Measurements from ENCODE around the gene PAK1.

PAK1 gene

GRCh38 chr11:77428598-77428997 lies 45.3 kb downstream of the PAK1 start:
- H3K4me3 ChIP-seq (ENCODE audit: low read length) = no peak overlapping the region
- H3K9me3 ChIP-seq (ENCODE audit: control insufficient read depth, low read length) = no peaks in the 10 kb centered on the region
- H3K4me1 ChIP-seq (ENCODE audit: control insufficient read depth, insufficient read depth, low read length) = no peaks in the 10 kb centered on the region
- no peak overlapping the region for H3K9ac ChIP-seq (ENCODE audit: low read length)
- no peaks in the 10 kb centered on the region for H3K36me3 ChIP-seq (ENCODE audit: control insufficient read depth, insufficient read depth, low read length)
- H3K27me3 ChIP-seq (ENCODE audit: control insufficient read depth, insufficient read depth, low read length) = no peaks in the 10 kb centered on the region

GRCh38 chr11:77425346-77425745 lies 48.5 kb downstream of the PAK1 start:
- no peak overlapping the region for H3K4me3 ChIP-seq (ENCODE audit: low read length)
- no peaks in the 10 kb centered on the region for H3K36me3 ChIP-seq (ENCODE audit: control insufficient read depth, insufficient read depth, low read length)
- peaks cover 7% of the 10 kb centered on the region for H3K4me1 ChIP-seq (ENCODE audit: control insufficient read depth, insufficient read depth, low read length)
- H3K9ac ChIP-seq (ENCODE audit: low read length) = no peak overlapping the region
- H3K27me3 ChIP-seq (ENCODE audit: control insufficient read depth, insufficient read depth, low read length) = no peaks in the 10 kb centered on the region
- no peaks in the 10 kb centered on the region for H3K9me3 ChIP-seq (ENCODE audit: control insufficient read depth, low read length)

GRCh38 chr11:77424644-77425043 lies 49.2 kb downstream of the PAK1 start:
- Histone ChIP-seq H3K27me3 (ENCODE audit: control insufficient read depth, insufficient read depth, low read length) (no peaks in the 10 kb centered on the region), H3K9ac (ENCODE audit: low read length) (no peak overlapping the region), H3K9me3 (ENCODE audit: control insufficient read depth, low read length) (no peaks in the 10 kb centered on the region), H3K36me3 (ENCODE audit: control insufficient read depth, insufficient read depth, low read length) (no peaks in the 10 kb centered on the region), H3K4me1 (ENCODE audit: control insufficient read depth, insufficient read depth, low read length) (peaks cover 7% of the 10 kb centered on the region), H3K4me3 (ENCODE audit: low read length) (no peak overlapping the region)

- H3K4me3 ChIP-seq (ENCODE audit: low read length) = no peak overlapping the region
- H3K9ac ChIP-seq (ENCODE audit: low read length) = no peak overlapping the region
- H3K9me3 ChIP-seq (ENCODE audit: control insufficient read depth, low read length) = no peaks in the 10 kb centered on the region
- peaks cover 7% of the 10 kb centered on the region for H3K4me1 ChIP-seq (ENCODE audit: control insufficient read depth, insufficient read depth, low read length)
- H3K27me3 ChIP-seq (ENCODE audit: control insufficient read depth, insufficient read depth, low read length) = no peaks in the 10 kb centered on the region
- no peaks in the 10 kb centered on the region for H3K36me3 ChIP-seq (ENCODE audit: control insufficient read depth, insufficient read depth, low read length)
These were observed 50.3 kb downstream of the PAK1 start for GRCh38 chr11:77423624-77424023.

- Histone ChIP-seq H3K27me3 (ENCODE audit: control insufficient read depth, insufficient read depth, low read length) (no peaks in the 10 kb centered on the region), H3K36me3 (ENCODE audit: control insufficient read depth, insufficient read depth, low read length) (no peaks in the 10 kb centered on the region), H3K4me1 (ENCODE audit: control insufficient read depth, insufficient read depth, low read length) (peaks cover 7% of the 10 kb centered on the region)
These were observed 51.2 kb downstream of the PAK1 start for GRCh38 chr11:77422687-77423086.

GRCh38 chr11:77421041-77421723 lies 52.7 kb downstream of the PAK1 start:
- H3K9me3 ChIP-seq (ENCODE audit: control insufficient read depth, low read length) = no peaks in the 10 kb centered on the region
- H3K27me3 ChIP-seq (ENCODE audit: control insufficient read depth, insufficient read depth, low read length) = no peaks in the 10 kb centered on the region
- peaks cover 7% of the 10 kb centered on the region for H3K4me1 ChIP-seq (ENCODE audit: control insufficient read depth, insufficient read depth, low read length)
- no peaks in the 10 kb centered on the region for H3K36me3 ChIP-seq (ENCODE audit: control insufficient read depth, insufficient read depth, low read length)
- H3K4me3 ChIP-seq (ENCODE audit: low read length) = no peak overlapping the region
- no peak overlapping the region for H3K9ac ChIP-seq (ENCODE audit: low read length)

More at GRCh38 chr11:77422687-77423086, 51.2 kb downstream of the PAK1 start:
- Histone ChIP-seq H3K9ac (ENCODE audit: low read length) (no peak overlapping the region), H3K9me3 (ENCODE audit: control insufficient read depth, low read length) (no peaks in the 10 kb centered on the region), H3K4me3 (ENCODE audit: low read length) (no peak overlapping the region)

GRCh38 chr11:77418971-77419597 lies 54.8 kb downstream of the PAK1 start:
- Histone ChIP-seq H3K27me3 (ENCODE audit: control insufficient read depth, insufficient read depth, low read length) (no peaks in the 10 kb centered on the region), H3K4me3 (ENCODE audit: low read length) (no peak overlapping the region), H3K9ac (ENCODE audit: low read length) (no peak overlapping the region), H3K9me3 (ENCODE audit: control insufficient read depth, low read length) (no peaks in the 10 kb centered on the region), H3K4me1 (ENCODE audit: control insufficient read depth, insufficient read depth, low read length) (peaks cover 7% of the 10 kb centered on the region), H3K36me3 (ENCODE audit: control insufficient read depth, insufficient read depth, low read length) (no peaks in the 10 kb centered on the region)

GRCh38 chr11:77418155-77418970 lies 55.5 kb downstream of the PAK1 start:
- H3K9me3 ChIP-seq (ENCODE audit: control insufficient read depth, low read length) = no peaks in the 10 kb centered on the region
- H3K9ac ChIP-seq (ENCODE audit: low read length) = no peak overlapping the region
- no peaks in the 10 kb centered on the region for H3K27me3 ChIP-seq (ENCODE audit: control insufficient read depth, insufficient read depth, low read length)
- H3K4me1 ChIP-seq (ENCODE audit: control insufficient read depth, insufficient read depth, low read length) = peaks cover 7% of the 10 kb centered on the region
- no peak overlapping the region for H3K4me3 ChIP-seq (ENCODE audit: low read length)
- H3K36me3 ChIP-seq (ENCODE audit: control insufficient read depth, insufficient read depth, low read length) = no peaks in the 10 kb centered on the region

- H3K4me1 ChIP-seq (ENCODE audit: control insufficient read depth, insufficient read depth, low read length) = peaks cover 10% of the 10 kb centered on the region
- no peaks in the 10 kb centered on the region for H3K27me3 ChIP-seq (ENCODE audit: control insufficient read depth, insufficient read depth, low read length)
- no peaks in the 10 kb centered on the region for H3K9me3 ChIP-seq (ENCODE audit: control insufficient read depth, low read length)
- H3K9ac ChIP-seq (ENCODE audit: low read length) = no peak overlapping the region
- H3K4me3 ChIP-seq (ENCODE audit: low read length) = no peak overlapping the region
- no peaks in the 10 kb centered on the region for H3K36me3 ChIP-seq (ENCODE audit: control insufficient read depth, insufficient read depth, low read length)
These were observed 57.5 kb downstream of the PAK1 start for GRCh38 chr11:77416357-77416756.

GRCh38 chr11:77413850-77414460 lies 59.9 kb downstream of the PAK1 start:
- Histone ChIP-seq H3K27me3 (ENCODE audit: control insufficient read depth, insufficient read depth, low read length) (no peaks in the 10 kb centered on the region), H3K4me3 (ENCODE audit: low read length) (no peak overlapping the region), H3K4me1 (ENCODE audit: control insufficient read depth, insufficient read depth, low read length) (peaks cover 15% of the 10 kb centered on the region), H3K9me3 (ENCODE audit: control insufficient read depth, low read length) (no peaks in the 10 kb centered on the region), H3K36me3 (ENCODE audit: control insufficient read depth, insufficient read depth, low read length) (no peaks in the 10 kb centered on the region), H3K9ac (ENCODE audit: low read length) (no peak overlapping the region)

- H3K9me3 ChIP-seq (ENCODE audit: control insufficient read depth, low read length) = no peaks in the 10 kb centered on the region
- H3K4me1 ChIP-seq (ENCODE audit: control insufficient read depth, insufficient read depth, low read length) = peaks cover 15% of the 10 kb centered on the region
- no peak overlapping the region for H3K4me3 ChIP-seq (ENCODE audit: low read length)
- no peak overlapping the region for H3K9ac ChIP-seq (ENCODE audit: low read length)
- no peaks in the 10 kb centered on the region for H3K36me3 ChIP-seq (ENCODE audit: control insufficient read depth, insufficient read depth, low read length)
- H3K27me3 ChIP-seq (ENCODE audit: control insufficient read depth, insufficient read depth, low read length) = no peaks in the 10 kb centered on the region
These were observed 61.1 kb downstream of the PAK1 start for GRCh38 chr11:77412814-77413213.

Measured in mucosa of stomach (tissue), 1 donor.